ENCODE measurements around the gene PADI4. TPM values are rescaled to one million over a fixed set of nuclear protein-coding genes. Genes with fewer than 3 reads are reported as not detected.
"Not testable (repeated sequence)": the region's sequence is repeated elsewhere in the genome, so short reads cannot be mapped to it uniquely, and the experiment has no call there.

The PADI4 gene
- total RNA-seq, 1 donor from 2014 or later = not detected

GRCh38 chr1:17340358-17340757 is 32.4 kb downstream of the PADI4 start:
- H3K4me3 Mint-ChIP-seq (ENCODE audit: unreplicated experiment) = no peak overlapping the region
- H3K9me3 Mint-ChIP-seq (ENCODE audit: unreplicated experiment) = peaks cover 9% of the 10 kb centered on the region
- H3K4me1 Mint-ChIP-seq (ENCODE audit: low read depth, unreplicated experiment) = no peaks in the 10 kb centered on the region
- peaks cover 4% of the 10 kb centered on the region for H3K27me3 Mint-ChIP-seq (ENCODE audit: unreplicated experiment)
- TF ChIP-seq, protein P1, sequence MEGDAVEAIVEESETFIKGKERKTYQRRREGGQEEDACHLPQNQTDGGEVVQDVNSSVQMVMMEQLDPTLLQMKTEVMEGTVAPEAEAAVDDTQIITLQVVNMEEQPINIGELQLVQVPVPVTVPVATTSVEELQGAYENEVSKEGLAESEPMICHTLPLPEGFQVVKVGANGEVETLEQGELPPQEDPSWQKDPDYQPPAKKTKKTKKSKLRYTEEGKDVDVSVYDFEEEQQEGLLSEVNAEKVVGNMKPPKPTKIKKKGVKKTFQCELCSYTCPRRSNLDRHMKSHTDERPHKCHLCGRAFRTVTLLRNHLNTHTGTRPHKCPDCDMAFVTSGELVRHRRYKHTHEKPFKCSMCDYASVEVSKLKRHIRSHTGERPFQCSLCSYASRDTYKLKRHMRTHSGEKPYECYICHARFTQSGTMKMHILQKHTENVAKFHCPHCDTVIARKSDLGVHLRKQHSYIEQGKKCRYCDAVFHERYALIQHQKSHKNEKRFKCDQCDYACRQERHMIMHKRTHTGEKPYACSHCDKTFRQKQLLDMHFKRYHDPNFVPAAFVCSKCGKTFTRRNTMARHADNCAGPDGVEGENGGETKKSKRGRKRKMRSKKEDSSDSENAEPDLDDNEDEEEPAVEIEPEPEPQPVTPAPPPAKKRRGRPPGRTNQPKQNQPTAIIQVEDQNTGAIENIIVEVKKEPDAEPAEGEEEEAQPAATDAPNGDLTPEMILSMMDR (IDR thresholded peaks at IDR 0.05; ENCODE audit: partially characterized antibody, unreplicated experiment) = no peak
- no peak for DNase-seq
- H3K36me3 Mint-ChIP-seq (ENCODE audit: unreplicated experiment) = peaks cover 10% of the 10 kb centered on the region
- no peak overlapping the region for H3K27ac Mint-ChIP-seq (ENCODE audit: unreplicated experiment)

- TF ChIP-seq, protein P1 (IDR thresholded peaks at IDR 0.05; ENCODE audit: partially characterized antibody, unreplicated experiment) = no peak
- peaks cover 7% of the 10 kb centered on the region for H3K27me3 Mint-ChIP-seq (ENCODE audit: unreplicated experiment)
- peaks cover 14% of the 10 kb centered on the region for H3K36me3 Mint-ChIP-seq (ENCODE audit: unreplicated experiment)
- no peak for DNase-seq
- no peak overlapping the region for H3K27ac Mint-ChIP-seq (ENCODE audit: unreplicated experiment)
- H3K9me3 Mint-ChIP-seq (ENCODE audit: unreplicated experiment) = peaks cover 10% of the 10 kb centered on the region
- no peaks in the 10 kb centered on the region for H3K4me1 Mint-ChIP-seq (ENCODE audit: low read depth, unreplicated experiment)
- H3K4me3 Mint-ChIP-seq (ENCODE audit: unreplicated experiment) = no peak overlapping the region
These were observed 34.0 kb downstream of the PADI4 start for GRCh38 chr1:17342014-17342441.

- not testable (repeated sequence) for H3K4me1 Mint-ChIP-seq (ENCODE audit: low read depth, unreplicated experiment); H3K9me3 Mint-ChIP-seq (ENCODE audit: unreplicated experiment); H3K27me3 Mint-ChIP-seq (ENCODE audit: unreplicated experiment); DNase-seq; H3K4me3 Mint-ChIP-seq (ENCODE audit: unreplicated experiment); H3K27ac Mint-ChIP-seq (ENCODE audit: unreplicated experiment)
- peaks cover 14% of the 10 kb centered on the region for H3K36me3 Mint-ChIP-seq (ENCODE audit: unreplicated experiment)
These were observed 37.5 kb downstream of the PADI4 start for GRCh38 chr1:17345506-17345905.

GRCh38 chr1:17346046-17346789 is 38.2 kb downstream of the PADI4 start:
- peaks cover 7% of the 10 kb centered on the region for H3K9me3 Mint-ChIP-seq (ENCODE audit: unreplicated experiment)
- no peak overlapping the region for H3K27ac Mint-ChIP-seq (ENCODE audit: unreplicated experiment)
- TF ChIP-seq, protein P1 (IDR thresholded peaks at IDR 0.05; ENCODE audit: partially characterized antibody, unreplicated experiment) = no peak
- no peak overlapping the region for H3K4me3 Mint-ChIP-seq (ENCODE audit: unreplicated experiment)
- peaks cover 14% of the 10 kb centered on the region for H3K36me3 Mint-ChIP-seq (ENCODE audit: unreplicated experiment)
- H3K27me3 Mint-ChIP-seq (ENCODE audit: unreplicated experiment) = peaks cover 7% of the 10 kb centered on the region
- H3K4me1 Mint-ChIP-seq (ENCODE audit: low read depth, unreplicated experiment) = no peaks in the 10 kb centered on the region
- DNase-seq = no peak

GRCh38 chr1:17347769-17348592 is 40.0 kb downstream of the PADI4 start:
- H3K9me3 Mint-ChIP-seq (ENCODE audit: unreplicated experiment) = peaks cover 7% of the 10 kb centered on the region
- no peak for DNase-seq
- H3K27ac Mint-ChIP-seq (ENCODE audit: unreplicated experiment) = no peak overlapping the region
- H3K4me3 Mint-ChIP-seq (ENCODE audit: unreplicated experiment) = no peak overlapping the region
- TF ChIP-seq, protein P1 (IDR thresholded peaks at IDR 0.05; ENCODE audit: partially characterized antibody, unreplicated experiment) = no peak
- no peaks in the 10 kb centered on the region for H3K4me1 Mint-ChIP-seq (ENCODE audit: low read depth, unreplicated experiment)
- H3K27me3 Mint-ChIP-seq (ENCODE audit: unreplicated experiment) = peaks cover 7% of the 10 kb centered on the region
- peaks cover 14% of the 10 kb centered on the region for H3K36me3 Mint-ChIP-seq (ENCODE audit: unreplicated experiment)
